ENCODE results near the gene C12orf50.

DNA sequence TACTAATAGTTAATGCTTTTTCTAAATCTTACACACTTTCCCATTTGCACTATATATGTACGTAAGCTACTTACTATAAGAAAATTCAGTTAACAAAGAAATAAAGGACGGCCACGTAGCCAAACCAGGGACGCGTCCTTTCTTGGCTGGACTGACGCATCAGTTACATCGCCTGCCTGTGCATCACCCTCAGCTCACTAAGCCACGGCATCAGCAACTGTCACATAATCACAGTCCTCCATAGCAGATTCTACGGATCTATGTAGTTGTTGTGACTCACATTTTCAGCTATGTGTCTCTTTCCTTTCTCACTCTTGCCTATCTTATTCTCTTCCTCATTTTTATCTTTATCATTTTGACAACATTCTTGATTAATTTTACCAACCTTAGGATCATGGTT is 38.1 kb upstream of the C12orf50 start:
- TF ChIP-seq, protein P1, sequence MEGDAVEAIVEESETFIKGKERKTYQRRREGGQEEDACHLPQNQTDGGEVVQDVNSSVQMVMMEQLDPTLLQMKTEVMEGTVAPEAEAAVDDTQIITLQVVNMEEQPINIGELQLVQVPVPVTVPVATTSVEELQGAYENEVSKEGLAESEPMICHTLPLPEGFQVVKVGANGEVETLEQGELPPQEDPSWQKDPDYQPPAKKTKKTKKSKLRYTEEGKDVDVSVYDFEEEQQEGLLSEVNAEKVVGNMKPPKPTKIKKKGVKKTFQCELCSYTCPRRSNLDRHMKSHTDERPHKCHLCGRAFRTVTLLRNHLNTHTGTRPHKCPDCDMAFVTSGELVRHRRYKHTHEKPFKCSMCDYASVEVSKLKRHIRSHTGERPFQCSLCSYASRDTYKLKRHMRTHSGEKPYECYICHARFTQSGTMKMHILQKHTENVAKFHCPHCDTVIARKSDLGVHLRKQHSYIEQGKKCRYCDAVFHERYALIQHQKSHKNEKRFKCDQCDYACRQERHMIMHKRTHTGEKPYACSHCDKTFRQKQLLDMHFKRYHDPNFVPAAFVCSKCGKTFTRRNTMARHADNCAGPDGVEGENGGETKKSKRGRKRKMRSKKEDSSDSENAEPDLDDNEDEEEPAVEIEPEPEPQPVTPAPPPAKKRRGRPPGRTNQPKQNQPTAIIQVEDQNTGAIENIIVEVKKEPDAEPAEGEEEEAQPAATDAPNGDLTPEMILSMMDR (IDR thresholded peaks at IDR 0.05) = no peak
- TF ChIP-seq PHF8 (IDR thresholded peaks at IDR 0.05; ENCODE audit: borderline replicate concordance, low read depth) (no peak), MYC (IDR thresholded peaks at IDR 0.05; ENCODE audit: borderline replicate concordance, low read length) (no peak), HOXB5 (CRISPR knock-in tag; IDR thresholded peaks at IDR 0.05) (no peak), RAD21 (conservative IDR thresholded peaks at IDR 0.05 in 1 of 2, IDR thresholded peaks at IDR 0.05 in 1 of 2) (no peak), HDAC2 (IDR thresholded peaks at IDR 0.05) (no peak), POLR2A (IDR thresholded peaks at IDR 0.05; ENCODE audit: low read length) (no peak)

All from A549 (cell line).